Left renal pelvis (tissue), 4 donors: ENCODE data around the gene HOGA1. TPM values are rescaled to one million over a fixed set of nuclear protein-coding genes. Genes with fewer than 3 reads are reported as not detected.

Experiments
- DNase-seq, 4 donors: peaks; one replicate each; pipeline ENCODE4 v3.0.0-alpha.2; 2013; ENCODE audit warnings: low read depth in 4 of 4, low spot score in 3 of 4
- polyA plus RNA-seq, 4 donors: library from polyadenylated mRNA; unstranded; fragments of 120-200 nt; gene quantifications; one replicate each; pipeline ENCODE4 v1.2.1, GENCODE V29; 2013; ENCODE audit not compliant: insufficient read length in 4 of 4

HOGA1 gene
- polyA plus RNA-seq, result 10 to 100 TPM in 3 of 4 donors, 1 to 10 TPM in 1; 1.2 to 55.6 (median 39.0) TPM

GRCh38 chr10:97584060-97584797, at the start of gene HOGA1:
TSS of gene HOGA1 (plus strand) at chr10:97584389. CDS start at chr10:97584704, 315 bp downstream.
- DNase-seq, result peak in 3 of 4 donors; percentile 35 to 59 (median 38)

GRCh38 chr10:97534746-97535367, 49.3 kb upstream of the HOGA1 start:
- DNase-seq, result no peak

GRCh38 chr10:97537186-97537869, 46.9 kb upstream of the HOGA1 start:
- DNase-seq, result no peak

- no peak for DNase-seq
Observed at GRCh38 chr10:97538411-97538810, 45.8 kb upstream of the HOGA1 start.

GRCh38 chr10:97538839-97539238, 45.4 kb upstream of the HOGA1 start:
- DNase-seq, result no peak

GRCh38 chr10:97539523-97540200, 44.5 kb upstream of the HOGA1 start:
- no peak for DNase-seq

- no peak for DNase-seq
Observed at GRCh38 chr10:97540669-97541500, 43.3 kb upstream of the HOGA1 start.

- no peak for DNase-seq
Observed at GRCh38 chr10:97542169-97543024, 41.8 kb upstream of the HOGA1 start.

- no peak for DNase-seq
Observed at GRCh38 chr10:97543025-97543546, 41.1 kb upstream of the HOGA1 start.

- DNase-seq, result no peak
Observed at GRCh38 chr10:97546456-97547270, 37.5 kb upstream of the HOGA1 start.

- DNase-seq, result no peak
Observed at GRCh38 chr10:97547271-97547600, 37.0 kb upstream of the HOGA1 start.

GRCh38 chr10:97547962-97548361, 36.2 kb upstream of the HOGA1 start:
- no peak for DNase-seq

- no peak for DNase-seq
Observed at GRCh38 chr10:97548828-97549455, 35.2 kb upstream of the HOGA1 start.

GRCh38 chr10:97549587-97550322, 34.4 kb upstream of the HOGA1 start:
- DNase-seq, result no peak

GRCh38 chr10:97550336-97551149, 33.6 kb upstream of the HOGA1 start:
- no peak for DNase-seq

GRCh38 chr10:97551271-97551670, 32.9 kb upstream of the HOGA1 start:
- DNase-seq, result no peak
